H1 (cell line): ENCODE measurements around the gene SND1. TPM values are rescaled to one million over a fixed set of nuclear protein-coding genes. Genes with fewer than 3 reads are reported as not detected.

ENCODE experiments used
- CTCF ChIA-PET: fragments of 300-600 bp; sonication (Branson Sonifier 250); formaldehyde crosslinking; loops from one replicate; lab custom pipeline; 2021; ENCODE audit not compliant: partially characterized antibody; lab: Charles Lee
- POLR2A ChIA-PET: fragments of 300-600 bp; sonication (Branson Sonifier 250); formaldehyde crosslinking; loops from one replicate; lab custom pipeline; 2021; ENCODE audit warnings: inconsistent platforms; ENCODE audit not compliant: partially characterized antibody; lab: Charles Lee
- DNase-seq, 2 experiments: peaks; one replicate each; pipeline versions ENCODE4 v3.0.0 to v3.0.0-alpha.2; 2010 to 2022; ENCODE audit warnings: low spot score in 2 of 2, low read depth in 1 of 2, mixed read lengths in 1 of 2
- FAIRE-seq: peaks from 2 replicates; lab custom pipeline; 2011; peaks lifted over from hg19 to GRCh38; lab: Jason Lieb, UNC
- H2AFZ ChIP-seq: 2 replicates; pipeline ENCODE4 v1.8.1; 2012; ENCODE audit warnings: low read length, inconsistent platforms
- H2AK5ac ChIP-seq: 2 replicates; pipeline ENCODE4 v1.6.1; 2013; ENCODE audit warnings: low read depth, low read length
- H2BK120ac ChIP-seq: replicated peaks from 2 replicates; pipeline ENCODE3; 2013; ENCODE audit warnings: low read depth, low read length, inconsistent platforms
- H2BK12ac ChIP-seq: 2 replicates; pipeline ENCODE4 v1.6.1; 2013; ENCODE audit warnings: low read depth, low read length
- H2BK15ac ChIP-seq: 2 replicates; pipeline ENCODE4 v1.6.1; 2013; ENCODE audit warnings: low read length
- H2BK20ac ChIP-seq: 2 replicates; pipeline ENCODE4 v1.6.1; 2013; ENCODE audit warnings: low read length
- H2BK5ac ChIP-seq: 2 replicates; pipeline ENCODE4 v1.6.1; 2013; ENCODE audit warnings: low read depth, low read length
- H3K14ac ChIP-seq: 2 replicates; pipeline ENCODE4 v1.6.1; 2013; ENCODE audit warnings: inconsistent platforms; ENCODE audit not compliant: insufficient read length
- H3K18ac ChIP-seq: 2 replicates; pipeline ENCODE4 v1.6.1; 2013; ENCODE audit warnings: low read length; ENCODE audit errors: extremely low read depth
- H3K23ac ChIP-seq: 2 replicates; pipeline ENCODE4 v1.6.1; 2013; ENCODE audit warnings: inconsistent platforms; ENCODE audit not compliant: insufficient read length
- H3K23me2 ChIP-seq: 2 replicates; pipeline ENCODE4 v1.6.1; 2013; ENCODE audit warnings: low read depth, low read length
- H3K27ac ChIP-seq: 2 replicates; pipeline ENCODE4 v1.6.1; 2011; ENCODE audit warnings: low read depth, low read length, inconsistent platforms
- H3K27me3 ChIP-seq, 4 experiments: replicated peaks in 1 of 4; 1 replicate in 1 of 4; 2 replicates in 3 of 4; pipeline versions ENCODE4 v1.6.1 to v1.8.1; 2011 to 2013; ENCODE audit warnings: low read length in 3 of 4, mild to moderate bottlenecking in 3 of 4, inconsistent platforms in 2 of 4, mixed read lengths in 2 of 4, moderate library complexity in 1 of 4; ENCODE audit not compliant: control insufficient read depth in 3 of 4, insufficient read depth in 3 of 4; ENCODE audit errors: extremely low read depth in 1 of 4
- H3K36me3 ChIP-seq, 4 experiments: 2 replicates each; pipeline versions ENCODE4 v1.6.1 to v1.8.1; 2011 to 2013; ENCODE audit warnings: mild to moderate bottlenecking in 4 of 4, low read length in 3 of 4, moderate library complexity in 2 of 4, control low read depth in 1 of 4, inconsistent platforms in 1 of 4; ENCODE audit not compliant: insufficient read depth in 4 of 4, control insufficient read depth in 2 of 4
- H3K4ac ChIP-seq: replicated peaks from 2 replicates; pipeline ENCODE3; 2013; ENCODE audit warnings: low read length, low read depth, mixed read lengths, inconsistent platforms; ENCODE audit not compliant: insufficient read length
- H3K4me1 ChIP-seq, 4 experiments: replicated peaks in 1 of 4; 1 replicate in 1 of 4; 2 replicates in 3 of 4; pipeline versions ENCODE4 v1.6.1 to v1.8.1; 2011 to 2013; ENCODE audit warnings: low read length in 3 of 4, inconsistent platforms in 2 of 4, mixed read lengths in 1 of 4; ENCODE audit not compliant: insufficient read depth in 4 of 4, control insufficient read depth in 3 of 4
- H3K4me2 ChIP-seq, 2 experiments: 2 replicates each; pipeline versions ENCODE4 v1.6.1 to v1.8.1; 2011 to 2013; ENCODE audit warnings: low read depth in 2 of 2, low read length in 2 of 2, control low read depth in 1 of 2, inconsistent platforms in 1 of 2, mild to moderate bottlenecking in 1 of 2; ENCODE audit not compliant: insufficient read depth in 1 of 2
- H3K4me3 ChIP-seq, 4 experiments: fragments of 200-600, 300-600 bp in 1 of 4; sonication (generic), shearing (Covaris generic), sonication (Bioruptor Twin) in 1 of 4; 2 replicates each; pipeline versions ENCODE4 v1.5.1 to v1.8.1; 2011 to 2016; ENCODE audit warnings: low read length in 4 of 4, low read depth in 3 of 4, control low read depth in 2 of 4, inconsistent platforms in 2 of 4, mild to moderate bottlenecking in 2 of 4, mixed read lengths in 1 of 4, moderate library complexity in 1 of 4; ENCODE audit not compliant: insufficient read depth in 2 of 4; ENCODE audit errors: extremely low read depth in 1 of 4
- H3K56ac ChIP-seq: replicated peaks from 2 replicates; pipeline ENCODE3; 2013; ENCODE audit warnings: low read depth, mild to moderate bottlenecking, mixed read lengths, low read length, inconsistent platforms; ENCODE audit not compliant: insufficient read length
- H3K79me1 ChIP-seq: 2 replicates; pipeline ENCODE4 v1.6.1; 2013; ENCODE audit warnings: low read depth, low read length, control low read depth
- H3K79me2 ChIP-seq, 2 experiments: 2 replicates each; pipeline versions ENCODE4 v1.6.1 to v1.8.1; 2012 to 2013; ENCODE audit warnings: low read length in 2 of 2, mild to moderate bottlenecking in 2 of 2, inconsistent platforms in 1 of 2; ENCODE audit not compliant: insufficient read depth in 2 of 2, control insufficient read depth in 1 of 2
- H3K9ac ChIP-seq, 4 experiments: replicated peaks in 1 of 4; 1 replicate in 1 of 4; 2 replicates in 3 of 4; pipeline versions ENCODE4 v1.6.1 to v1.8.1; 2011 to 2013; ENCODE audit warnings: low read depth in 3 of 4, low read length in 3 of 4, control low read depth in 2 of 4, mild to moderate bottlenecking in 2 of 4, moderate library complexity in 2 of 4, inconsistent platforms in 1 of 4; ENCODE audit errors: extremely low read depth in 1 of 4
- H3K9me3 ChIP-seq, 2 experiments: 2 replicates each; pipeline versions ENCODE4 v1.6.1 to v1.8.1; 2012 to 2013; ENCODE audit warnings: mild to moderate bottlenecking in 2 of 2, moderate library complexity in 2 of 2, control low read depth in 1 of 2, inconsistent platforms in 1 of 2, low read depth in 1 of 2, low read length in 1 of 2, mixed read lengths in 1 of 2; ENCODE audit not compliant: insufficient read depth in 2 of 2
- H4K20me1 ChIP-seq, 2 experiments: replicated peaks in 1 of 2; 2 replicates each; pipeline versions ENCODE3 to v1.8.1; 2011 to 2013; ENCODE audit warnings: inconsistent platforms in 2 of 2, low read length in 2 of 2, mild to moderate bottlenecking in 1 of 2; ENCODE audit not compliant: insufficient read depth in 2 of 2, control insufficient read depth in 1 of 2
- H4K5ac ChIP-seq: 2 replicates; pipeline ENCODE4 v1.6.1; 2013; ENCODE audit warnings: low read length, low read depth, mixed read lengths, inconsistent platforms; ENCODE audit not compliant: insufficient read length
- H4K8ac ChIP-seq: 2 replicates; pipeline ENCODE4 v1.8.0; 2013; ENCODE audit warnings: mild to moderate bottlenecking, moderate library complexity, low read length, inconsistent platforms; ENCODE audit not compliant: insufficient read depth; ENCODE audit errors: extremely low read depth
- H4K91ac ChIP-seq: replicated peaks from 2 replicates; pipeline ENCODE3; 2013; ENCODE audit warnings: low read length, mixed read lengths, inconsistent platforms; ENCODE audit not compliant: insufficient read length
- BACH1 ChIP-seq: IDR thresholded peaks from 2 replicates; pipeline ENCODE4 v1.6.1; 2012; ENCODE audit warnings: low read length, improper control_type of control experiment
- CBX8 ChIP-seq: fragments of 300-800, 300-1000 bp; sonication (generic); IDR thresholded peaks from 2 replicates; pipeline ENCODE4 v1.7.1; 2016; ENCODE audit warnings: low read depth, low read length, borderline replicate concordance
- CHD1 ChIP-seq: IDR thresholded peaks from 2 replicates; pipeline ENCODE4 v1.6.1; 2012; ENCODE audit warnings: low read depth, low read length, improper control_type of control experiment
- CHD2 ChIP-seq: IDR thresholded peaks from 2 replicates; pipeline ENCODE4 v1.6.1; 2012; ENCODE audit warnings: low read length, improper control_type of control experiment
- CREB1 ChIP-seq: IDR thresholded peaks from 2 replicates; pipeline ENCODE4 v1.6.1; 2012; ENCODE audit warnings: inconsistent platforms
- FOSL1 ChIP-seq: IDR thresholded peaks from 2 replicates; pipeline ENCODE4 v1.6.1; 2011; ENCODE audit warnings: mild to moderate bottlenecking, low read depth, low read length, moderate library complexity; ENCODE audit not compliant: insufficient read depth
- HDAC2 ChIP-seq, 2 experiments: fragments of 300-600 bp in 1 of 2; sonication (generic) in 1 of 2; IDR thresholded peaks; 2 replicates each; pipeline ENCODE4 v1.6.1; 2011 to 2012; ENCODE audit warnings: low read depth in 2 of 2, low read length in 2 of 2, mild to moderate bottlenecking in 2 of 2, moderate library complexity in 2 of 2, borderline replicate concordance in 1 of 2, inconsistent platforms in 1 of 2
- KDM4A ChIP-seq: IDR thresholded peaks from one replicate; pipeline ENCODE4 v1.7.1; 2012; ENCODE audit warnings: low read depth, mild to moderate bottlenecking, moderate library complexity, low read length, inconsistent platforms; ENCODE audit not compliant: severe bottlenecking
- KDM5A ChIP-seq: fragments of 200-600 bp; IDR thresholded peaks from 2 replicates; pipeline ENCODE4 v1.7.1; 2012; ENCODE audit warnings: mild to moderate bottlenecking, low read length, inconsistent platforms, mixed read lengths
- RXRA ChIP-seq: IDR thresholded peaks from 2 replicates; pipeline ENCODE4 v1.6.1; 2011; ENCODE audit warnings: low read depth, mild to moderate bottlenecking, low read length, moderate library complexity; ENCODE audit not compliant: insufficient read depth
- SAP30 ChIP-seq: fragments of 300-600 bp; sonication (generic); IDR thresholded peaks from 2 replicates; pipeline ENCODE4 v1.7.1; 2012; ENCODE audit warnings: low read length, moderate library complexity, mild to moderate bottlenecking, inconsistent platforms; ENCODE audit not compliant: insufficient read depth, insufficient replicate concordance
- SIN3A ChIP-seq, 2 experiments: IDR thresholded peaks in 1 of 2; conservative IDR thresholded peaks in 1 of 2; 2 replicates each; pipeline ENCODE4 v1.6.1; 2011 to 2012; ENCODE audit warnings: low read length in 2 of 2, improper control_type of control experiment in 1 of 2, low read depth in 1 of 2, mild to moderate bottlenecking in 1 of 2
- SP2 ChIP-seq: IDR thresholded peaks from 2 replicates; pipeline ENCODE4 v1.6.1; 2012; ENCODE audit warnings: mild to moderate bottlenecking, low read length, inconsistent platforms
- TAF1 ChIP-seq: IDR thresholded peaks from 2 replicates; pipeline ENCODE4 v1.6.1; 2011; ENCODE audit warnings: mild to moderate bottlenecking, low read depth, low read length
- ZNF274 ChIP-seq: IDR thresholded peaks from 2 replicates; pipeline ENCODE4 v1.7.0; 2012; ENCODE audit warnings: low read length, borderline replicate concordance; ENCODE audit errors: extremely low read depth
- WGBS, 2 experiments: shearing (Covaris generic) in 1 of 2; methylation state at CpG; one replicate each; pipeline versions ENCODE4 v1.1.6 to v1.1.7; 2013 to 2015; ENCODE audit warnings: low lambda C conversion rate in 2 of 2, mixed read lengths in 2 of 2, inconsistent platforms in 1 of 2, low coverage in 1 of 2, missing lambda C conversion rate in 1 of 2; ENCODE audit not compliant: insufficient replicate concordance in 2 of 2, insufficient coverage in 1 of 2, insufficient read length in 1 of 2; ENCODE audit errors: extremely low coverage in 1 of 2, missing lambda C conversion rate in 1 of 2; 5-methylcytosine and 5-hydroxymethylcytosine counted together
- polyA plus RNA-seq, 7 experiments: library from polyadenylated mRNA; depleted of rRNA in 3 of 7; stranded (reverse) in 5 of 7; unstranded in 2 of 7; fragments of >200 nt in 5 of 7; fragments of 200-250 nt in 2 of 7; gene quantifications; 1 replicate in 5 of 7; 2 replicates in 1 of 7; 4 replicates in 1 of 7; pipeline versions ENCODE4 v1.2.1 to v1.2.3, GENCODE V29; 2011 to 2013; ENCODE audit warnings: missing spikeins in 2 of 7, mixed read lengths in 2 of 7
- total RNA-seq: library from RNA; stranded (reverse); fragmentation: NEBNext Ultra II Directional; extraction: Animal tissue kit (Norgen Biotek cat#: 25700); gene quantifications from 2 replicates; pipeline ENCODE4 v1.2.1, GENCODE V29; 2021

SND1 gene
- total and polyA plus RNA-seq, 2 of the 8 experiments (the other 6 are each of a cell fraction or from before 2014, with no cell fraction given) = 122 to 290 TPM

DNA sequence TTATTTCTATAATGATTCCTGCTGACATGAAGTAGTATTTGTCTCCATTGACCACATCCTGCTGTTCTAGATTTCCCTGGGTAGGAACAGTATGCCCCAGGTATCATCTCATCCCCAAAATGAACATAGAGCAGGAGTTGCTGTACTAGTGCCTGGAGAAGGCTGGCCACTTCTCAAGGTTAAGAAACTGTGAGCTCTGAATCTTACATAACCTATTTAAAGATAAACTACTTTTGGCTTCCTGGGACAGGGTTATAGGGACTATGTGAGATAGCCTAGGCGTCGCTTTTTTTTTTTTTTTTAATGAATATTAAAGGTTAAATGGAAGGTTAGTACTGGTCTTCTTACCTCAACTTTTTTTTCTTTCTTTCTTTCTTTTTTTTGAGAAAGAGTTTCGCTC, 276.2 kb downstream of the SND1 start:
- Histone ChIP-seq H3K18ac (no peak overlapping the region), H4K5ac (no peak overlapping the region), H3K4ac (no peak overlapping the region), H3K4me2 (no peak overlapping the region), H4K20me1 (peaks cover 1 to 4% of the 10 kb centered on the region in 2 experiments), H2AK5ac (no peak overlapping the region), H2BK120ac (no peak overlapping the region), H3K27me3 (no peaks in the 10 kb centered on the region), H2BK20ac (no peak overlapping the region), H3K23ac (no peak overlapping the region), H2BK5ac (no peak overlapping the region), H2AFZ (no peak overlapping the region), H3K79me2 (peaks cover 0 to 20% of the 10 kb centered on the region in 2 experiments; a peak in 2 of 4 replicates), H2BK15ac (no peak overlapping the region), H4K91ac (no peak overlapping the region), H3K9me3 (no peaks in the 10 kb centered on the region), H3K23me2 (no peaks in the 10 kb centered on the region), H2BK12ac (no peak overlapping the region), H3K9ac (no peak overlapping the region), H3K27ac (no peak overlapping the region), H3K4me1 (peaks cover 0 to 5% (median 0%) of the 10 kb centered on the region in 4 experiments; a peak in 4 of 7 replicates), H3K36me3 (peaks cover 2 to 27% (median 12%) of the 10 kb centered on the region in 4 experiments; a peak in 7 of 8 replicates), H3K79me1 (no peaks in the 10 kb centered on the region), H4K8ac (no peak overlapping the region), H3K56ac (no peak overlapping the region), H3K4me3 (no peak overlapping the region), H3K14ac (no peak overlapping the region)
- 66% methylated on average over 2 of the region's 3 CpGs; no CpG with 5 or more reads in 1 of the 2 experiments for WGBS, 2 experiments
- FAIRE-seq = no peak
- DNase-seq = no peak
- ChIA-PET CTCF (interaction anchor here (0.6 to 1.1 kb wide), 4 partner anchors 61 to 121 kb away, joined by 3 to 4 read pairs (median 3); no protein-coding TSS in a partner anchor), POLR2A (no interaction called here)
- no peak for TF ChIP-seq CHD2
- no peak for TF ChIP-seq CHD1
- no peak for TF ChIP-seq ZNF274
- TF ChIP-seq HDAC2 (IDR thresholded peaks at IDR 0.05; ENCODE audit: borderline replicate concordance in 1 of 2, low read depth in 2 of 2, low read length in 2 of 2) = no peak
- TF ChIP-seq SIN3A (conservative IDR thresholded peaks at IDR 0.05 in 1 of 2, IDR thresholded peaks at IDR 0.05 in 1 of 2; ENCODE audit: low read depth in 1 of 2, low read length in 2 of 2) = no peak
- no peak for TF ChIP-seq RXRA
- TF ChIP-seq KDM4A = no peak
- TF ChIP-seq TAF1 = no peak
- no peak for TF ChIP-seq SP2
- no peak for TF ChIP-seq FOSL1
- no peak for TF ChIP-seq CBX8
- TF ChIP-seq CREB1 = no peak
- no peak for TF ChIP-seq SAP30
- TF ChIP-seq KDM5A = no peak
- no peak for TF ChIP-seq BACH1
